Fibroblast of mammary gland (primary cell): ENCODE measurements around the gene PRPSAP1.

Experiments used
- DNase-seq: peaks from one replicate; pipeline ENCODE4 v3.0.0-alpha.2; 2010; ENCODE audit warnings: low read depth
- H3K4me3 ChIP-seq: 2 replicates; pipeline ENCODE4 v1.5.1; 2011; ENCODE audit warnings: low read depth, mild to moderate bottlenecking, low read length, moderate library complexity; ENCODE audit not compliant: control insufficient read depth
- TF ChIP-seq, protein P1 (sequence below): conservative IDR thresholded peaks from 2 replicates; pipeline ENCODE4 v1.5.1; 2011; ENCODE audit warnings: low read depth, low read length, inconsistent platforms; ENCODE audit not compliant: control insufficient read depth, insufficient read depth

PRPSAP1 gene

DNA sequence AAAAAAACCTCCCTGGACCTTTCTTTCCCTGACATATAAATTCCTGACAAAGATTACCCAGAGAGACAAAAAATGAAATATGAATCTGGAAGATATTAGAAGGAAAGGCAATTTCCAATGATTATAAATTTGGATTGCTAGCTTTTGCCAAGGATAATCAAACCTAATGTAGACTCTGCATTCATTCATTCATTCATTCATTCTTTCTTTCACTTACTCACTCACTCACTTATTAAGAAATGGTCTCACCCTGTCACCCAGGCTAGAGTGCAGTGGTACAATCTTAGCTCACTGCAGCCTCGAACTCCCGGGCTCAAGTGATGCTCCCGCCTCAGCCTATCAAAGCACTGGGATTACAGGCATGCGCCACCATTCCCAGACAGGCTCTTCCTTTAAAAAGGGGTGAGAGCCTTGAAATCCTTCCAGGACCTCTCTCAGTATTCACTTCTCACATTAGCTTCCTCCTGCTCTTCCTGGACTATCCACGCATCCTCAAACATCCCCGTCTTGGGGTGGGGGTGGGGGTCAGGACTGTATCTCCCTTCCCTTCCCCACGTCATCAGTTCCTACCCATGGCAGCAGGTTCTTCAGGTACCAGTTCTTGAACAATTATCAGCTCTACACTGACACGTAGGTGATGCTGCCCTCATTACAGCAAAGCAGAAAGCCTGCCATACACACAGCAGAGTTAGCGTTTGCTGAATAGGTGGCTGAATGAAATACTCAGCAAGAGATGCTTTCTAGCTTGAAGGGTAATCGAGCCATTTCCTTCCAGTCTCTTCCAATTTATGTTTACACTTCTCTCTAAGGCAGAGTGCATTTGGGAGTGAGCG is 19.8 kb downstream of the PRPSAP1 start:
- TF ChIP-seq, protein P1, sequence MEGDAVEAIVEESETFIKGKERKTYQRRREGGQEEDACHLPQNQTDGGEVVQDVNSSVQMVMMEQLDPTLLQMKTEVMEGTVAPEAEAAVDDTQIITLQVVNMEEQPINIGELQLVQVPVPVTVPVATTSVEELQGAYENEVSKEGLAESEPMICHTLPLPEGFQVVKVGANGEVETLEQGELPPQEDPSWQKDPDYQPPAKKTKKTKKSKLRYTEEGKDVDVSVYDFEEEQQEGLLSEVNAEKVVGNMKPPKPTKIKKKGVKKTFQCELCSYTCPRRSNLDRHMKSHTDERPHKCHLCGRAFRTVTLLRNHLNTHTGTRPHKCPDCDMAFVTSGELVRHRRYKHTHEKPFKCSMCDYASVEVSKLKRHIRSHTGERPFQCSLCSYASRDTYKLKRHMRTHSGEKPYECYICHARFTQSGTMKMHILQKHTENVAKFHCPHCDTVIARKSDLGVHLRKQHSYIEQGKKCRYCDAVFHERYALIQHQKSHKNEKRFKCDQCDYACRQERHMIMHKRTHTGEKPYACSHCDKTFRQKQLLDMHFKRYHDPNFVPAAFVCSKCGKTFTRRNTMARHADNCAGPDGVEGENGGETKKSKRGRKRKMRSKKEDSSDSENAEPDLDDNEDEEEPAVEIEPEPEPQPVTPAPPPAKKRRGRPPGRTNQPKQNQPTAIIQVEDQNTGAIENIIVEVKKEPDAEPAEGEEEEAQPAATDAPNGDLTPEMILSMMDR = no peak
- H3K4me3 ChIP-seq = no peak overlapping the region
- no peak for DNase-seq

DNA sequence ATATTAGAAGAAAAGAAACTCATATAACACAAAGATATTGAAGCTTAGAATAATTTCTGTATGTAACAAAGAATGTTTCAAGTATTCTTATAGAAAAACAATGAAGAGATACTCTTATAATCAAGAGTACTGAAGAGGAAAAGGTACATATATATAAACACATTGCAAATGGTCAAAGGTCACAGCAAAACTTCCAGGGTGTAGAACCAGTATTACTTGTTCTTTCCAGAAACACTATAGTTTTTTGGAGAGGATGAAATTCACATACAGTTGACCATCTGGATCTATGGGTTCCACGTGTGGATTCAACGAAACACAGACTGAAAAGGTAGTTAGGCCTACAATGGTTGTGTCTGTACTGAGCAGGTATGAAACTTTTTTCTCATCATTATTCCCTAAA is 22.6 kb downstream of the PRPSAP1 start:
- H3K4me3 ChIP-seq = no peak overlapping the region
- TF ChIP-seq, protein P1 = no peak
- no peak for DNase-seq

DNA sequence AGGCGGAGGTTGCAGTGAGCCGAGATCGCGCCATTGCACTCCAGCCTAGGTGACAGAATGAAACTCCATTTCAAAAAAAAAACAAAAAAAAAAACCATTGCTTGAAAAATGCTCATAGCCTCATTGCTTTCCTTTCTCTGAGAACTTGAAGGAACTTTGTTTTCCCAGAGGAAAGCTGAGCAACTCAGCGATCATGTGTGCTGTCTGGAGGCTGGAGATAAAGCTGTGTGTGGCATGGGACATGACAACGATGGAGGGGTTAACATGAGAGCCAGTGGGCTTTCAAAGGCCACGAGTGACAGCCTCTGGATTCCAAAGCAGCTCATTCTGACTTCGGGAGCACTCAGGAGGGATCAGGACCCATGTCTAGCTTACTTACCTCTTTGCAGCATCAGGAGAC is 24.1 kb downstream of the PRPSAP1 start:
- DNase-seq = no peak
- H3K4me3 ChIP-seq = no peak overlapping the region
- TF ChIP-seq, protein P1 = no peak

DNA sequence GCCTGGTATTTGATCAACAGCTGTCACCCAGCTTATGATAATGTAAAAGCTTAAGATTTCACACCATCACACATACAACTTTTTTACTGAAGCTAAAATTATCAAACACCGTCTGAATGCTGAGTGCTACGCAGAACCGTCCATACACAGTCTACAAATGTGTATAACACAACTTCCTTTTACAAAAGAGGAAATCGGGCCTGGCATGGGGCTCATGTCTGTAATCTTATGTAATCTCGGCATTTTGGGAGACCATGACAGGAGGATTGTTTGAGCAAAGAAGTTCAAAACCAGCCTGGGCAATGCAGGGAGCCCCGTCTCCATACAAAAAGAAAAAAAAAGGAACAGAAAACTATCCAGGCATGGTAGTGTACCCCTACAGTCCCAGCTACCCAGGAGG is 26.0 kb downstream of the PRPSAP1 start:
- TF ChIP-seq, protein P1 = no peak
- DNase-seq = no peak
- no peak overlapping the region for H3K4me3 ChIP-seq

DNA sequence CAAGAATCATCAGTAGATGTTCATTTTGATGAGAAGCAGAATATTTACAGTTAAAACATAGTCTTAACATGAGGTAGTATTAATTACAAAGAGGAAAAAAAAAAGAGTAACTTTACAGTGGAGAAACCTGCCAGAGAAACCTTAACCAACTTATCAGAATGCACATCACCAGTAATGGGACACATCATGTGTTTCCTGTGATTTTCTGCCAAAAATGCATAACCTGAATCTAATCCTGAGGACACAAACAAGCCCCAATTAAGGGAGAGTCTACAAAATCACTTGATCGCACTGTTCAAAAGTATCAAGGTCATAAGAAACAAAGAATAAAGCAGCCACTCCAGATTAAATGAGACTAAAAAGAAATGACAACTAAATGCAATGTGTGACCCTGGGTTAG is 27.4 kb downstream of the PRPSAP1 start:
- DNase-seq = no peak
- TF ChIP-seq, protein P1 = no peak
- H3K4me3 ChIP-seq = no peak overlapping the region

DNA sequence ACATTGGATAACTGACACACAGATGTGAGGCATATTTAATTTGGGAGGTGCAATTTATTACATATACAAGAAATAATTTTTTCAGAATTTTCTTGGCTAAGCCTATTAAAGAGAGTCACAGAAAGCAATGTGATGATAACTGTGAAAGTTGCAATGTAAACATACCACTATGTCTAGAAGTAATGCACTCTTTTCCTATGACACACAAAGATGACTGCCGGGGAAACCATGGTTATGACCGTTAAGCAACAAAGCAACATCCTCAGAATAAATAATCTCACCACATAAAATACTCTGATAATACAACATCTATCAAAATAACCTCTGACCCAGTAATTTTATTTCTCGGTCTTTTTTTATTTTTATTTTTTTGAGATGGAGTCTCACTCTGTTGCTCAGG is 35.1 kb downstream of the PRPSAP1 start:
- H3K4me3 ChIP-seq = no peak overlapping the region
- TF ChIP-seq, protein P1 = no peak
- no peak for DNase-seq
